A549 treated with ZK216348 at 1 μM for 4 hours (cell line): Measurements from ENCODE around the gene NUCKS1. TPM values are rescaled to one million over a fixed set of nuclear protein-coding genes. Genes with fewer than 3 reads are reported as not detected.

ENCODE experiments used
- total RNA-seq: library from RNA; stranded (reverse); fragments of 200-300 nt; extraction: Qiagen RNA extraction; gene quantifications from 5 replicates; pipeline ENCODE4 v1.2.3, GENCODE V29; 2022; ENCODE audit warnings: low read depth

NUCKS1 gene, protein sequence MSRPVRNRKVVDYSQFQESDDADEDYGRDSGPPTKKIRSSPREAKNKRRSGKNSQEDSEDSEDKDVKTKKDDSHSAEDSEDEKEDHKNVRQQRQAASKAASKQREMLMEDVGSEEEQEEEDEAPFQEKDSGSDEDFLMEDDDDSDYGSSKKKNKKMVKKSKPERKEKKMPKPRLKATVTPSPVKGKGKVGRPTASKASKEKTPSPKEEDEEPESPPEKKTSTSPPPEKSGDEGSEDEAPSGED
- total RNA-seq, result 98.8 to 189 TPM (median 119 TPM) in 5 replicates

GRCh38 chr1:205750138-205751035 is at the start of gene NUCKS1:
Gene NUCKS1, minus strand, starts transcription at chr1:205750182. Its CDS starts 209 bp downstream, at chr1:205749973.

DNA sequence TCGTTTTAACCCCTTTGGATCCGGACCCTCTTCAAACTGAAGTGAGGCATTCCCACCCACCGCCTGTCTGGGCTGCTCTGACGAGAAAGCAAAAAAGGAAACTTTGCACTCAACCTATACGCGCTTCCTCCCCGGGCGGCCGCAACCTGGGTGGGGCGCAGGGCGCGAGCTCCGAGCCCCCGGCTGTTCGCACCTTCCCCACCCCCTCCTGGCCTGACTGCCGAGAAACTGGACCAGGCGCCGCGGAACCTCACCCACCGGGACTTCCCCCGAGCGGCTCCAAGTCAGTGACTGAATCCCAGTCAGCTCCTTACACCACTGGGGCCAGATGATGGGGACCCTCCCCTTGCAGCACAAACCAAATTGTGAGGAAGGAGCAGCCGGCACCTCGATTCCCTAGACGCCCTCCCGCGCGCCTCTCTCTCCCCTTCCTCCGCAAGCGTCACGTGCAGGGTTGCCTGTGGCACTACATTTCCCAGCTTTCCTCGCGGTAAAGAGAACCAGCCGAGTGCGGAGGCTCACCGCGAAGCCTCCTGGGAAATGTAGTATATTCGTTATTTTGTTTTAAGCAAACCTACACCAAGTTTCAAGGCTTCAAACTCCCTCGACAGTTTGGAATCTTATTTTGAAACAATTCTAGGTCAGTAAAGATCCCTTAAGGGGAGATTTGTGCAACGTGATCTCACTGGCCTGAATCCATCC is 25.2 kb upstream of the NUCKS1 start, which contains the start of gene RAB29:
RAB29 (minus strand) TSS at position 468 of the 702 bp plus-strand sequence. CDS start 526 bp downstream, outside the sequence.

DNA sequence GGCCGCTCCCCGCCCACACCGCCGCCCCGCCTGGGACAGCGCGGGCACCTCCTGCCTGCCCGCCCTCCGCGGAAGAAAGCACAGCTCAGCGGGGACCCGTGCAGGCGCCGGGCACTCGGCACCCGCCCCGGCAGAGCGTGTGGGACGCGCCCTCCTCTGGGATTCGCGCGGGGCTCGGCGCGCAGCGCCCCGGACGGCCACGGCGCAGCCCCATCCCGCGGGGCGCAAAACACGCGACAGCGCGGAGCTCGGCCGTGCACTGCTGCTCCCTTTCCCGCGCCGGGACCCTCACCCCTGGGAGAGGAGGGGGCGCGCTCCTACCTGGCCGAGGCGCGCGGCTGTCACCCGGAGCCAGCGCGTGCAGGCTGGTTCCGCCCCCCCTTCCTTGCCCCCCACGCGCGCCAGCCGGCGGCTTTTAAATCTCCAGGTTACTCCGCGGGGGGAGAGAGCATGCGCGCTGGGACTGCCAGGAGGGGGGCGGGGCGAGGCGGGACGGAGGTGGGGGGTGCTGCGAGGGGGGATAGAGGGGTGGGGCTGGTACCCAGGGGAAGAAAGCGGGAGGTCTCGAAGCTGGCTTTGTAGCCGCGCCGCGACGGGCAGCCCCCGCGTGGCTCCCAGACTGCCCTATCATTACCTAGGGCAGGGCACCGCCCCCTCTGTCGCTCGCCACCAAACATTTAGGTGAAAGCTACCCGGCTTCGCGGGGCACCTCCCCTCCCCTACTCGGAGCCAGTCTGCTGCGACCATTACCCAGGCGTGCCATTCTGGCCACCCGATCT is 69.7 kb downstream of the NUCKS1 start, which contains the start of gene SLC45A3:
SLC45A3 (minus strand) TSS at position 437 of the 779 bp plus-strand sequence. CDS start 15,853 bp downstream, outside the sequence.

Other genes with a start within 250 kb of the NUCKS1 start
- gene CDK18, start 245.5 kb downstream of the NUCKS1 start, total RNA-seq, result 1.0 to 1.4 TPM (median 1.2 TPM) in 5 replicates
- gene ELK4, start 118.2 kb downstream of the NUCKS1 start, total RNA-seq, result 4.1 to 8.0 TPM (median 6.8 TPM) in 5 replicates
- 3.8 to 6.7 TPM (median 6.2 TPM) in 5 replicates for gene SLC45A3, start 69.7 kb downstream of the NUCKS1 start, total RNA-seq
- gene RAB29, start 25.3 kb upstream of the NUCKS1 start, total RNA-seq, result 9.8 to 11.7 TPM (median 10.6 TPM) in 5 replicates
- gene SLC41A1, start 63.0 kb upstream of the NUCKS1 start, total RNA-seq, result 20.5 to 23.8 TPM (median 23.2 TPM) in 5 replicates
- gene PM20D1, start 100.0 kb upstream of the NUCKS1 start, total RNA-seq, result not detected in 5 replicates
- 0.08 to 0.34 TPM (median 0.09 TPM) in 5 replicates for gene SLC26A9, start 193.3 kb upstream of the NUCKS1 start, total RNA-seq